GM19372 (cell line): Measurements from ENCODE around the gene CD22.

ENCODE experiments used
- ATAC-seq: cut with Tn5 transposase; IDR thresholded peaks from one replicate; pipeline ENCODE4 v1.9.1; 2021; ENCODE audit warnings: mild to moderate bottlenecking, low read depth, moderate library complexity; ENCODE audit not compliant: unreplicated experiment

CD22 gene

DNA sequence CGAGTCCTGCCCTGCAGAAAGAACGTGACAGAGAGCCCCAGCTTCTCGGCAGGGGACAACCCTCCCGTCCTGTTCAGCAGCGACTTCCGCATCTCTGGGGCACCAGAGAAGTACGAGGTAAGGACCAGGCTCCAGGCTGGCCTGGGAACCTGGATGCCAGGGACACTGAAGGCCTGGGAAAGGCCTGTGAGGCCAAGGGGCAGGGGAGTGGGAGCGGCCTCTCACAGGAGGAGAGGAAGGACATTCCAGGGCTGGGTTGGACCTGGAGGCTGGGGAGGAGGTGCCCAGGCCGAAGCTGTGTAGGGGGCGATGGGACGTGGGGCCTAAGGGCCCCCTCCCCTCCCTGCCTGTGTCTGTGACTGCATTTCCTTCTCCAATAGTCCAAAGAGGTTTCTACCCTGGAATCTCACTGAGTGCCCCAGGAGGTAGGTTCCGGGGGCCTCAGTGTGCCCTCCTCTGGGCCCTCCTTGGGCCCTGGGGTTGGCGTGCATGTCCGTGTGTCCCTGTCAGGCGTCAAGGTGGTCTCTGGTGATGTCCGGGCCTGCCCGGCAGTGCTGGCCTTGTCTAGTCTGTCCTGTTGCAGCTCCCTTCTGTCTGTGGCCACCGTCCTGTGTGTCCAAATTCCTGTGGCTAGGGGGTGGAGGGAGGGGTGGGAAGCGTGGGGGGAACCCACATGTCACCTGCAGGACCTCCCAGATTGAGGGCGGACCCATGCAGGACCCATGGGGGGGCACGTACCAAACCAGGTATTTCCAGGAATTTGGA lies 16.9 kb upstream of the CD22 start:
- no peak for ATAC-seq

DNA sequence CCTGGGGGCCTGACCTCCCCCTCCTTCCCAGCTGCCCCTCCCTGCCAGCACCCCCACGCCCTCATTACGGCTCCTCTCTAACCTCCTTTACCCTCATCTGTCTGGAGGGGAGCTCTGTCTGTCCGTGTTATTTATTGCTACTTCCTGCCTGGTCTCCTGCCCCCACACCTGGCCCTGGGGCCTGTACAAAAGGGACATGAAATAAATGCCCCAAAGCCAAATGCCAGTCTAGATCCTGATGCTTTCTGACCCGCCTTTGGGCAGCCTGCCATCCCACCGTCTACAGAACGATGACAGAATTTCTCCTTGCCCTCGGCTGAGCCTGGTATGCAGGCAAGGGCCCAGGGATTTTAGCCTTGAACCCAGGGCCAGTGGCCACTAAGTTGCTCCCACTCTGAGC lies 15.4 kb upstream of the CD22 start:
- ATAC-seq: no peak

DNA sequence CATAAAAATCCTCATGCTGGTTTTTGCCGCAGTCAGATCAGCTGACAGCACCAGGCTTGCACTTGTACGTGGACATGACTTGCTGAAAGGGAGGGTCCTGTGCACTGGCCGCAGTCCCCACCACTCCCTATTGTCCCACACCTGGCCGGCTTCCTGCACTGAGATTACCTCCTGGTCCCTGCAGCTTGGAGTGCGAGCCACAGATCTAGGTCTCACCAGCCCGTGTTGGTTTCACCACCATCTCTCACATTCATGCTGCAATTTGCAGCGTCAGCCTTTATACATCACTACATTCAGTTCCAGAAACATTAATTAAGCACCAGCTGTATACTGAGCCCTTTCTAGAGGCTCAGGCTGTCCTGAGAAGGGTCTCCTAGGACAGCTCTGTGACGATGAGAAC lies 15.0 kb upstream of the CD22 start:
- ATAC-seq: no peak

DNA sequence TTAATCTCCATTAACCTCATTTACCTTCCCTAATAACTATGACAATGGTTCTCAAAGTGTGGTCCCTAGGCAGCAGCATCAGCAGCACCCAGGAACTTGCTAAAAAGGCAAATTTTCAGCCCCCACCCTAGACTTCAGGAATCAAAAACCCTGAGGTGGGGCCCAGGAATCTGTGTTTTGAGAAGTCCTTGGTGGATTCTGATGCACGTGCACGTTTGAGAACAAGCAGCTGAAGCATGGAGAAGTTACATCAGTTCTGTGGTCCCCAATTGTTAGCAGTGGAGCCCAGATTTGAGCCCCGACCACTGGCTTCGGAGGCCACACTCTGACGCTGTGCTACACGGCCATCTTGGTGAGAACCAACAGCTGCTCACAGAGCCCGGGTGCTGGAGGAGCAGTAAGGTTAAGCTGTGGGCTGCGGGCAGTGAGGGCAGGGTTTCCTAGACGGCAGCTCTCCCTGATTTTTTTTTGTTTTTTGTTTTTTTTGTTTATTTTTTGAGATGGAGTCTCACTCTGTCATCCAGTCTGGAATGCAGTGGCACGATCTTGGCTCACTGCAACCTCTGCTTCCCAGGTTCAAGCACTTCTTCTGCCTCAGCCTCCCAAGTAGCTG lies 14.0 kb upstream of the CD22 start:
- no peak for ATAC-seq

DNA sequence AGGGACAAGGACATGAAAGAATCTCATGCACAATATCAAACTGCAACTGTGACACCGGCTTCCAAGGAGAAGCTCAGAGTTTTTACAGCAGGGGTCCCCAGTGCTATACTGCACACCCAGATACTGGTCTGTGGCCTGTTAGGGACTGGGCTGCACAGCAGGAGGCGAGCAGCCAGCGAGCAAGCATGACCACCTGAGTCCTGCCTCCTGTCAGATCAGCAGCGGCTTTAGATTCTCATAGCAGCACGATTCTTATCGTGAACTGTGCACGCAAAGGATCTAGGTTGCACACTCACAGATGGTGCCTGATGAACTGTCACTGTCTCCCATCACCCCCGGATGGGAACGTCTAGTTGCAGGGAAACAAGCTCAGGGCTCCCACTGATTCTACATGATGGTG lies 13.1 kb upstream of the CD22 start:
- no peak for ATAC-seq

DNA sequence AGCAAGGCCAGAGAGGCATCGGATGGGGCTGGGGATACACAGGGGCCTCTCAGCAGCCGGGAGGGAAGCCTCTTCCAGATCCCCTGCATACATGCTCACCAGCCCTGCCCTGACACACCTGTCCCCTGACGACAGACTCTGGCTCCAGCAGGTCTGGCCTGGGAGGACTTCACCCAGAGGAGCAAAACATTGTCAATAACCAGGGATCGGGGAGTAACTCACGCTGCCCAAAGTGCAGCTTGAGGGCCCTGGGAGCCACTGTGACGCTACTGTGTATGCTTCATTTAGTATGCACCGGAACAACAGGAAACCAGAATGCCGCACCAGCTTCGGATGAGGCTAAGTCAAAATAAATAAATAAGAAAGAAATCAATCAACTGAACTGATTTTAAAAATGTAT lies 12.4 kb upstream of the CD22 start:
- ATAC-seq: no peak

DNA sequence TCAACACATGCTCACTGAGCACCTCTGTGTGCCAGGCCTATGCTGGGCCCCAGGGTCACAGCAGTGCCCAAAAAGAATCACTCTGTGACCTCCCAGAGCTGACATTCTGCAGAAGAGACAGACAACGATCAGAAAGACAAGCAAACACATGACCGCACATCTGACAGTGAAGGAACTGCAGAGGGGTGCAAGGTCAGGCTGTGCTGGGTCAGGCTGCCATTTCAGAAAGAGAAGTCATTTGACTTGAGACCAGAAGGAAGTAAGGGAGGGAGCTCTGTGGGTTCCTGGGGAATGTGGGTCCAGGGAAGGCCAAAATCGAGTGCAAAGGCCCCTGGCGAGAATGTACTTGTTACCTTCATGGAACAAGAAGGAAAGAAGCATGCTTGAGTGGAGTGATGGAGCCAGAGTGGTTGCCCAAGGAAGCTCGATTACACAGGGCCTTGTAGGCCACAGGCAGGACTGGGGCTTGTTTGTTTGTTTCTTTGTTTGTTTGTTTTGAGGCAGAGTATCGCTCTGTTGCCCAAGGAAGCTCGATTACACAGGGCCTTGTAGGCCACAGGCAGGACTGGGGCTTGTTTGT lies 11.4 kb upstream of the CD22 start:
- no peak for ATAC-seq

DNA sequence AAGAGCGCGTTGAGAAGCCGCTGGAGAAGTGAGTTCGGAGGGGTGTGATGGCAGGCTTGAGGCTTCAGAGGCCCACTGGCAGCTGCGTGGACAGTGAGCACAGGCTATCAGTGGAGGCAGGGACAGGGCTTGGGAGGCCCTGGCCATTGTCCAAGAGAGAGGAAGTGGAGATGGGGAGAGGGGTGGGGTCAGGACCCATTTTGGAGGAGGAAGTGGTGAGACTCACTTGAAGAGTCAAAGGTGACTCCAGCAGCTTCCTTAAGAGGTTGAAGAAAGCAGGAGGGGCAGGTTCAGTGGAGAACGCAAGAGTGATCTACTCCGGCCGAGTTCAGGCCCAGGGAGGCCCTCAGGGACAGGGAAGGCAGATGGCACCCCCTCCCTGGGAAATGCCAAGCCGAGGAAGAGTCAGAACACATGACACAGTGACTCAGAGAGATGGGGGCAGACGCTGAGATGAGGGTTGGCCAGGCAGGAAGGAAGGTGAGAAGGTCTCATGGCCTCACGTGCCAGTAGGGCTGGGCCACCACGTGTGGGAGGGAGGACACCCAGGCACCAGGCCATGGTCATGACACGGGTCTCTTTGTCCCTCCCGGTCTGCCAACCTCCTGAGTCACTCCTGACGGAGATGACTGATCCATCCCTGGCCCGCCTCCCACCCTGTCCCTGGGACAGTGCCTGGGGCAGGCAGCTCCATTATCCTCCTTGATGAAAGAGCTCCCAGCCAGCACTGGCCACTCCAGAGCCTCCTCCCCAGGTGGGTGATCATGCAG lies 10.1 kb upstream of the CD22 start:
- ATAC-seq: no peak

DNA sequence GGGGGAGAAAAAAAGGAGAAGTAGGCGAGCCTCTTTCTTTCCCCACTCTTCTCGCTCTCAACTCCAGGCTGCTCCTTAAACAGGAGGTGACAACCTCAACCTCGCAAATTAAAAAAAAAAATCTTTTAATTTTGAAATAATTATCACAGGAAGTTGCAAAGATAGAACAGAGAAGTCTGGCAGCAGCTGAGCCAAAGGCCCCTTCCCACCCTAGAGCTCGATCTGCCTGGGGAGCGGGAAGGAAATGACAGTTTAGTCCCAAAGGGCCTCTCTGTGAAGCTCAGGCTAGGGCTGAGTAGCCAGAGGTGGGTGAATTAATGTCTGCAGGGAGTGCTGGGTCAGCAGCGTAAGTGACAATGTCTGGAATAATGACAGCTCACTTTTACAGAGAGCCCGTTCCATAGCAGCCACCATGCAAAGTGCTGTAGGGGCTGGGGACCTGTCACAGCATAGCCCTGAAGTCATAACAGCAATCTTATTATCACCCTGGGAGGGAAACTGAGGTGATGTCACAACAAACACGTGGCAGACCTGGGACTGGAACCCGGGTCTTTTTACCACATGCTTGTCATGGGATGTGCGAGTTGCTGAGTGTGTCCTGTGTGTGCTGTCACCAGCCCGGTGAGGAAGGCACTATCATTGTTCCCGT lies 8.8 kb upstream of the CD22 start:
- no peak for ATAC-seq

DNA sequence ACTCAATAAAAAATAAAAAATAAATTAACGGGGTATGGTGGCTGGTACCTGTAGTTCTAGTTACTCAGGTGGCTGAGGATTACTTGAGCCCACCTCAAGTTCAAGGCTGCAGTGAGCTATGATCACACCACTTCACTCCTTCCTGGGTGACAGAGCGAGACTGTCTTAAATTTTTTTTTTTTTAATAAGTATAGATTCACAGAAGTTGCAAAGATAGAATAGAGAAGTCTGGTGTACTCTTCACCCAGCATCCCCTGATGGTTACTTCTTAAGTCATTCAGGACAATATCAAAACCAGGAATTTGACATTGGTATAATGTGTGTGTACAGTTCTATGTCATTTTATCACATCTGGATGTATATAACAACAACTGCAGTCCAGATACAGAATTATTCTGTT lies 7.7 kb upstream of the CD22 start:
- ATAC-seq: no peak

DNA sequence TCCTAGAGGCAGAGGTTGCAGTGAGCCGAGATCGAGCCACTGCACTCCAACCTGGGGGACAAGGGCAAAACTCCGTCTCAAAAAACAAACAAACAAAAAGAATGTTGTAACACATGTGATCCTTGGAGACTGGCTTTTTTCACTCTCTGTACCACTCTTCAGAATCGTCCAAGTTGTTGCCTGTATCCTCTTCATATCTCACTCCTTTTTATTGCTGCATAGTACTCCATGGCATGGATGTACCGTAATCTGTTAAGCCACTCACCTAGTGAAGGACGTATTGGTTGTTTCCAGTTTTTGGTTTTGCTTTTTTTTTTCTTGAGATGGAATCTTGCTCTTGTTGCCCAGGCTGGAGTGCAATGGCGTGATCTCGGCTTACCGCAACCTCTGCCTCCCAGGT lies 7.0 kb upstream of the CD22 start:
- no peak for ATAC-seq

DNA sequence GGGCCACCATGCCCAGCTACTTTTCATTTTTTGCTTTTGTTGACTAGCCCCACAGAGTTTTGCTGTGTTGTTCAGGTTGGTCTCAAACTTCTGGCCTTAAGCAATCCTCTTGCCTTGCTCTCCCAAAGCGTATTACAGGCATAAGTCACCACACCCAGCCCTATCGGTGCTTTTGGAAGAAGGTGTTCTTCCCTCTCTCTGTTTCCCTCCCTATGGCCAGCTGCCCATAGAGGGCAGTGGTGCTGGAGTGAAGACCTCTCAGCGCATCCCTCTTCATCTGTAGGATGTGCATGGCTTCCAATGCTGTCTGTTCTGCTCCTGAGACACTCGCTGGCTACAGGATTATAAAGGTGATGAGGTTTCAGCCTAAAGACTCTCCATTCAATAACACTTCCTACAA lies 1.3 kb upstream of the CD22 start:
- no peak for ATAC-seq

DNA sequence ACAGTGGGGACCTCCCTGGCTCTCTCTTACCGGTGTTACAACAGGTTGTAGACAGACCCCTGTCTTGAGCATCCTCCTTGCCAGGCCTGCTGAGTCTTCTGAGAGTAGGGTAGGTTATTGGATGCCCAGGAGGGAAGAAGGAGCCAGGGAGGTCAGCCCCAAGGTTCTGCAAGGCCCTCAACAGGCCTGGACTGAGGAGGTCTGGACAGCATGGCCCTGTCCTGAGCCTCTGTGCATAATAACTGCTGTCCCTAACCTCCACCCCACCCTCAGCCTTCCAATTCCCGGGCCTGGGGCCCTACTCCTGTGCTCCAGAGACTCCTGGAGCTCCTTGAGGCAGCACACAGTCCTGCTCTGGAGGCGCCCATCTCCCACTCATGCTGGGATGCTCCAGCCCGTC lies 336 bp downstream of the CD22 start:
- ATAC-seq: no peak

DNA sequence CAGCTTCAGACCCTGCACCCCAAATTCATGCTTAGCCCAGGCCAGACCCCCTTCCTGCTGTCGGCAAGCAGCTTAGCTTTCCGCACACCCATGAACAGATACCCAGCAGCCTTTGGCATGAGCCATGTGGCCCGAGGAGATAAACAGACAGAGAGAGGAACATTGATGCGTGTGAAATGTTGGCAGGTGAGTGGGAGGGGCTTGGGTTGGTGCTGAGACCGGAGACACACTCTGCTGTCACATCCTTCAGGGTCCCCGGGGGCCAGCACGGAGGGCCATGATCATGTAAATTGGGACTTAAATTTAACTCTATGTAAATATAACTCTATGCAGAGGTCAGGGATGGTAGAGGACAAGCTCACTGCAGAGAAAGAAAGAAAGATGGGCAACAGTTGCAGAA lies 1.5 kb downstream of the CD22 start:
- ATAC-seq: peak; percentile 69

DNA sequence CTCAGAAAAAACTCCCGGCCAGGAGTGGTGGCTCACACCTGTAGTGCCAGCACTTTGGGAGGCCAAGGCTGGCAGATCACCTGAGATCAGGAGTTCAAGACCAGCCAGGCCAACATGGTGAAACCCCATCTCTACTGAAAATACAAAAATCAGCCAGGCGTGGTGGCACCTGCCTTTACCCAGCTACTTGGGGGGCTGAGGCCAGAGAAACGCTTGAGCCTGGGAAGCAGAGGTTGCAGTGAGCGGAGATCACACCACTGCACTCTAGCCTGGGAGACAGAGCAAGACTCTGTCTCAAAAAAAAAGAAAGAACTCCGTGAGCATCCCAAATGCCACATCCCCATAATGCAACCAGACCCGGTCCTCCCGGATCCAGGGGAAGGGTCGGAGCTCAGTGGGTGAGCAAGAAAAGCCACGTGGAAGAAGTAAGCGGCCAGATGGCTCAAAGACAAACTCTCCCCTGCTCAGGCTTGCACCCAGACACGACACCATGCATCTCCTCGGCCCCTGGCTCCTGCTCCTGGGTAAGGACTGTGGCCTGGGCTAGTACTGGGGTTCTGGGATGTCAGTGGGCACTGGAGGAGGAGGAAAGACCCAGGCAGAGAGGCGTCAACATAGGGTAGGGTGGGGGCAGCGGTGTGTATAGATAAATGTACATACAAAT lies 2.7 kb downstream of the CD22 start:
- ATAC-seq: no peak

DNA sequence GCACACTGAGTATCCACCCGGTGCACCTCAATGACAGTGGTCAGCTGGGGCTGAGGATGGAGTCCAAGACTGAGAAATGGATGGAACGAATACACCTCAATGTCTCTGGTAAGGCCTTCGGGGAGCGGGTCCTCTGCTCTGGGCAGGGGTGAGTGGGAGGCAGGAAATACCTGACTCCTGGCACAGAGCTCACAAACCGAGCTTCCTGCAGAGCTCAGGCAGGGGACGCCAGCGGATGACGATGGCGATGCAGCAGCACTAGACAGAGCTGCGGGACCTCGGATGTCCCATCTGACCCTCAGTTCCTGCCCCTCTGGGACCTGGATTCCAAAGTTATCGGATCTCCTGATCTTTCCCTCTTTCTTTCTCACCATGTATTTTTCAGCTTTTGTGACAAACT lies 3.8 kb downstream of the CD22 start:
- ATAC-seq: no peak

DNA sequence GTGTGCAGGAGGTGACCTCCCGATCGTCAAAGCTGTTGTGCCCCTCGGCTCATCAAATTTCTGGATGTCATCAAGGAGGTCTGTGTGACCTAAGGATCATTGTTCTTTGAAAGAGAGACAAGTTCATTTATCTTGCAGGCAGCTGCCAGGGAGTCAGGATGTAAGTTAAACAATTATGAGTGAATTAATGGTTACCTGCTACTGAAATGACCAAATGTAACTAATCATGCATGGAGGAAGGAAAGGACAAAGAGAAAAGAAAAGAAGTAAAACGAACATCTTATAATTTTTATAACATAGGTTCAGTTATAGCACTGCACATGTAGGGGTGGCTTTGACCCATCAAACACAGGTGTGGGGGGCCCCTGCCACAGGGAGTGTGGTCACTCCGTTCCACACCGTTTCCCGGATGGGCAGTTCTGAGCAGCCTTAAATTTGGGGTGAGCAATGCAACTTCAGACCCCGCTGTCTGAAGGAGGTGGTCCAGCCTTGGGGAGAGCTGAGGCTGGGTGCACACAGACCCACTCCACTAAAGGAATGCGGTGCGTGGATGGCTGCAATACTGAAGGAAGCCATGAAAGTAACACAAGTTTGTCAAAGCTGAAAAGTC lies 5.3 kb downstream of the CD22 start:
- no peak for ATAC-seq

DNA sequence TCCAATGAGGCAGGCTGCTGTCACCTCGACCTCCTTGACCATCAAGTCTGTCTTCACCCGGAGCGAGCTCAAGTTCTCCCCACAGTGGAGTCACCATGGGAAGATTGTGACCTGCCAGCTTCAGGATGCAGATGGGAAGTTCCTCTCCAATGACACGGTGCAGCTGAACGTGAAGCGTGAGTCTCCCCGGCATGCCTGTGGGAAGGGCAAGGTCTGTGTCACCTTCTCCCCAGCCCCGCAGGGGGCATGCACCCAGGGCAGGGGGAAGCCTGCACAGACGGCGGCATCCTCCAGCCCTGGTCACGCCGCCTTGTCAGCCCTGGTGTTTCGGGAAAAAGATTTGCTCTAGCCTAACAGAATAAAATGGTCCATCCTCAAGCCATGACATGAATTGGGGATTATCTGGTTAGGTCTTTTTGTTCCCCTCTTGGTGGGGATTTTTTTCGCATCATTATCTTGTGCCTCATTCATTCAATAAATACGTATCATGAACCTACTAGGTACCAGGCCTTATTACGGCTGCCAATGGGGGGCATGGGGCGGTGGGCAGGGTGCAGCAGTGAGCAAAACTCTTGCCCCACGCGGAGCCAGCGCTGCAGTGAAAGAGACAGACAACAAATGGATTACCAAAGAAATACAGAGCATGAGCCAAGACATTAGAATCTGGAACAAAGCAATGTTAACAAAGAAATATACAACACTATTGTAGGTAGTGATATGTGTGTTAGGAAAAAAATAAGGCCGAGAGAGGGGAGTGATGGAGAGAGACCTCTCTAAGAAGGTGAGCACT lies 7.4 kb downstream of the CD22 start:
- ATAC-seq: no peak
